Esophagus muscularis mucosa (tissue), 4 donors: Measurements from ENCODE around the gene COL2A1. TPM values are rescaled to one million over a fixed set of nuclear protein-coding genes. Genes with fewer than 3 reads are reported as not detected.

Experiments
- DNase-seq: peaks from one replicate; pipeline ENCODE4 v3.0.0-alpha.2; 2017; ENCODE audit errors: extremely low spot score
- H3K27ac ChIP-seq, 4 donors: fragments of 200-600 bp; sonication (generic); replicated peaks in 1 of 4; 1 replicate in 3 of 4; 2 replicates in 1 of 4; pipeline ENCODE4 v1.5.1; 2016 to 2019; ENCODE audit warnings: mild to moderate bottlenecking in 1 of 4
- H3K27me3 ChIP-seq, 4 donors: fragments of 200-600 bp; sonication (generic); one replicate each; pipeline versions ENCODE4 v1.5.1 to v1.6.0; 2016 to 2019
- H3K36me3 ChIP-seq, 4 donors: fragments of 200-600 bp; sonication (generic); one replicate each; pipeline ENCODE4 v1.5.1; 2016 to 2019
- H3K4me1 ChIP-seq, 4 donors: fragments of 200-600 bp; sonication (generic); one replicate each; pipeline ENCODE4 v1.5.1; 2016 to 2019
- H3K4me3 ChIP-seq, 4 donors: fragments of 200-600 bp; sonication (generic); 1 replicate in 2 of 4; 2 replicates in 2 of 4; pipeline ENCODE4 v1.5.1; 2016 to 2019; ENCODE audit warnings: mild to moderate bottlenecking in 4 of 4, moderate library complexity in 1 of 4
- H3K9me3 ChIP-seq, 4 donors: fragments of 200-600 bp; sonication (generic); 1 replicate in 3 of 4; 2 replicates in 1 of 4; pipeline ENCODE4 v1.5.1; 2016 to 2019
- CTCF ChIP-seq, 3 experiments: fragments of 200-600 bp in 2 of 3; fragments of 450-650 bp in 1 of 3; sonication (generic) in 2 of 3; IDR thresholded peaks; one replicate each; pipeline ENCODE4 v1.5.1; 2017 to 2019; ENCODE audit warnings: antibody characterized with exemption in 3 of 3, mild to moderate bottlenecking in 2 of 3, moderate library complexity in 1 of 3
- EP300 ChIP-seq: sonication (generic); formaldehyde crosslinking; IDR thresholded peaks from one replicate; pipeline ENCODE4 v1.6.1; 2017; ENCODE audit warnings: antibody characterized with exemption
- POLR2A ChIP-seq: fragments of 450-650 bp; IDR thresholded peaks from one replicate; pipeline ENCODE4 v1.6.1; 2017; ENCODE audit warnings: antibody characterized with exemption, moderate library complexity, mild to moderate bottlenecking, low read depth
- POLR2AphosphoS5 ChIP-seq, 2 donors: sonication (generic); formaldehyde crosslinking; IDR thresholded peaks; one replicate each; pipeline ENCODE4 v1.6.1; 2017; ENCODE audit warnings: antibody characterized with exemption in 2 of 2
- WGBS: methylation state at CpG from one replicate; pipeline ENCODE4 v1.1.5; 2018; 5-methylcytosine and 5-hydroxymethylcytosine counted together
- intact Hi-C: fragments of 100-400 bp; cut with DNase I; formaldehyde crosslinking; loops from one replicate; pipeline ENCODE4 v1.15.1; 2023
- total RNA-seq, 4 donors: library from RNA; depleted of rRNA; stranded (reverse); fragments of >200 nt; gene quantifications; one replicate each; pipeline versions ENCODE4 v1.1.0 to v1.2.1, GENCODE V29; 2016

The COL2A1 gene
- total RNA-seq, 4 donors from 2014 or later, result not detected

GRCh38 chr12:47973870-47974269, 30.4 kb downstream of the COL2A1 start:
- H3K27me3 ChIP-seq, result no peaks in the 10 kb centered on the region
- peaks cover 0 to 4% (median 0%) of the 10 kb centered on the region in 4 donors for H3K4me1 ChIP-seq
- H3K36me3 ChIP-seq, result peaks cover 0 to 13% (median under 1%) of the 10 kb centered on the region in 4 donors
- H3K9me3 ChIP-seq, result no peaks in the 10 kb centered on the region
- TF ChIP-seq POLR2A, result no peak
- TF ChIP-seq POLR2AphosphoS5 (IDR thresholded peaks at IDR 0.05), result no peak
- no peak for TF ChIP-seq CTCF (IDR thresholded peaks at IDR 0.05)
- no peak for TF ChIP-seq EP300
- intact Hi-C loops, result no loop called here
- 93% methylated on average over 7 of the region's 9 CpGs for WGBS
- DNase-seq, result no peak
- no peak overlapping the region for H3K27ac ChIP-seq
- no peak overlapping the region for H3K4me3 ChIP-seq

- 78% methylated on average over 6 of the region's 6 CpGs for WGBS
- no peaks in the 10 kb centered on the region for H3K27me3 ChIP-seq
- TF ChIP-seq EP300 (no peak), POLR2AphosphoS5 (IDR thresholded peaks at IDR 0.05) (no peak), CTCF (IDR thresholded peaks at IDR 0.05) (no peak), POLR2A (no peak)
These were observed 31.4 kb downstream of the COL2A1 start for GRCh38 chr12:47972895-47973294.

GRCh38 chr12:47970843-47971242, 33.4 kb downstream of the COL2A1 start:
- peaks cover 0 to 39% (median 18%) of the 10 kb centered on the region in 4 donors for H3K36me3 ChIP-seq
- intact Hi-C loops, result no loop called here
- DNase-seq, result no peak
- peaks cover 0 to 13% (median 2%) of the 10 kb centered on the region in 4 donors for H3K4me1 ChIP-seq
- H3K9me3 ChIP-seq, result no peaks in the 10 kb centered on the region
- 91% methylated on average over 6 of the region's 7 CpGs for WGBS
- H3K4me3 ChIP-seq, result no peak overlapping the region
- TF ChIP-seq POLR2AphosphoS5 (IDR thresholded peaks at IDR 0.05) (no peak), EP300 (no peak), CTCF (IDR thresholded peaks at IDR 0.05) (no peak), POLR2A (no peak)
- no peak overlapping the region for H3K27ac ChIP-seq
- H3K27me3 ChIP-seq, result no peaks in the 10 kb centered on the region

More at GRCh38 chr12:47972895-47973294, 31.4 kb downstream of the COL2A1 start:
- Histone ChIP-seq H3K36me3 (peaks cover 0 to 23% (median 6%) of the 10 kb centered on the region in 4 donors), H3K27ac (no peak overlapping the region), H3K4me1 (peaks cover 0 to 4% (median 0%) of the 10 kb centered on the region in 4 donors), H3K9me3 (no peaks in the 10 kb centered on the region), H3K4me3 (no peak overlapping the region)
- no peak for DNase-seq
- intact Hi-C loops, result no loop called here

- Histone ChIP-seq H3K4me3 (no peak overlapping the region), H3K4me1 (peaks cover 3 to 19% (median 4%) of the 10 kb centered on the region in 4 donors), H3K27me3 (no peaks in the 10 kb centered on the region), H3K9me3 (no peaks in the 10 kb centered on the region), H3K36me3 (peaks cover 0 to 45% (median 22%) of the 10 kb centered on the region in 4 donors), H3K27ac (no peak overlapping the region)
- no peak for DNase-seq
- intact Hi-C loops, result loop anchor here (10.0 kb wide), 1 partner anchor 255 kb away; no protein-coding TSS in a partner anchor
- no peak for TF ChIP-seq CTCF (IDR thresholded peaks at IDR 0.05)
- no peak for TF ChIP-seq EP300
- no peak for TF ChIP-seq POLR2AphosphoS5 (IDR thresholded peaks at IDR 0.05)
- no peak for TF ChIP-seq POLR2A
- 83% methylated on average over 3 of the region's 3 CpGs for WGBS
These were observed 34.4 kb downstream of the COL2A1 start for GRCh38 chr12:47969845-47970244.
